GM12865 (cell line): ENCODE measurements around the gene DLG1.

Experiments
- DNase-seq: peaks from one replicate; pipeline ENCODE4 v3.0.0; 2010; ENCODE audit warnings: low read depth
- H3K4me3 ChIP-seq: 2 replicates; pipeline ENCODE4 v1.5.1; 2011; ENCODE audit warnings: mild to moderate bottlenecking, low read depth, low read length, control low read depth
- TF ChIP-seq, protein P1 (sequence below): IDR thresholded peaks from 2 replicates; pipeline ENCODE4 v1.5.1; 2011; ENCODE audit warnings: low read length, control low read depth, low read depth, inconsistent platforms; ENCODE audit not compliant: insufficient read depth; ENCODE audit errors: missing control alignments

DLG1 gene

DNA sequence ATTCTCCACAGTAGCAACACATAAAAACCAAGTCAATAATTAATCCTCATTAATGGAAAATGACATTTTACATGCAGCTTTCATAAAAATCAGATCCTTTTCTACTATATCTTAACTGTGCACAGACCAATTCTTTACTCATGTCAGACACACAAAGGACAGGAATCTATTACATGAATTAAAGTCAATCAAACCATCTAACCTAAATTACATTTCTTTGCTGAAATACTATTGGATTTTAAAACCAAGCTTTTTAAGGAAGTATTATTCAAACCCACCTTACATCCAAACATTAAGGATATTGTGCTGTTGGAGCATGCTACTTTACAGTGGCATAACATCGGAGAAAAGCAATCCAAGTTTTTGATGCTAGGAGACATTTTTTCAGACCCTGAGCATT, 72.8 kb downstream of the DLG1 start:
- no peak overlapping the region for H3K4me3 ChIP-seq
- DNase-seq, result no peak
- TF ChIP-seq, protein P1, sequence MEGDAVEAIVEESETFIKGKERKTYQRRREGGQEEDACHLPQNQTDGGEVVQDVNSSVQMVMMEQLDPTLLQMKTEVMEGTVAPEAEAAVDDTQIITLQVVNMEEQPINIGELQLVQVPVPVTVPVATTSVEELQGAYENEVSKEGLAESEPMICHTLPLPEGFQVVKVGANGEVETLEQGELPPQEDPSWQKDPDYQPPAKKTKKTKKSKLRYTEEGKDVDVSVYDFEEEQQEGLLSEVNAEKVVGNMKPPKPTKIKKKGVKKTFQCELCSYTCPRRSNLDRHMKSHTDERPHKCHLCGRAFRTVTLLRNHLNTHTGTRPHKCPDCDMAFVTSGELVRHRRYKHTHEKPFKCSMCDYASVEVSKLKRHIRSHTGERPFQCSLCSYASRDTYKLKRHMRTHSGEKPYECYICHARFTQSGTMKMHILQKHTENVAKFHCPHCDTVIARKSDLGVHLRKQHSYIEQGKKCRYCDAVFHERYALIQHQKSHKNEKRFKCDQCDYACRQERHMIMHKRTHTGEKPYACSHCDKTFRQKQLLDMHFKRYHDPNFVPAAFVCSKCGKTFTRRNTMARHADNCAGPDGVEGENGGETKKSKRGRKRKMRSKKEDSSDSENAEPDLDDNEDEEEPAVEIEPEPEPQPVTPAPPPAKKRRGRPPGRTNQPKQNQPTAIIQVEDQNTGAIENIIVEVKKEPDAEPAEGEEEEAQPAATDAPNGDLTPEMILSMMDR, result no peak

DNA sequence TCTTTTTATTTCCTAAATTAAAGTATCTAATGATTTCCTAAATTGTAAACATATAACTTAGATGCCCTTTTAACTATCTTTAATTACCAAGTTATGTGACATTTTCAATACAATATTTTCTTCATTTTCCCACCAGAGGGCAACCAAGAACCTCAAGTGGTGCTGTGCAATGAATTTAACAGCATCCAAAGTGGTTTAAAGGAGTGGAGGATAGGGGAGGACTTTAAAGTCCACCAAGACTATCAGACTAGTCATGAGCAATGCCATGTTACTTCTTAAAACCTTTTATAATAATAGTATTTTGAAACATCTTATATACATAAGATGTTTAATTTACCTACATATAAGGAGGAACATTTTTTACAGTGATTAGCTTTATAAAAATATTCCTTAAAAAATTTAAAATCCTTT, 74.4 kb downstream of the DLG1 start:
- no peak overlapping the region for H3K4me3 ChIP-seq
- DNase-seq, result peak; percentile 64

DNA sequence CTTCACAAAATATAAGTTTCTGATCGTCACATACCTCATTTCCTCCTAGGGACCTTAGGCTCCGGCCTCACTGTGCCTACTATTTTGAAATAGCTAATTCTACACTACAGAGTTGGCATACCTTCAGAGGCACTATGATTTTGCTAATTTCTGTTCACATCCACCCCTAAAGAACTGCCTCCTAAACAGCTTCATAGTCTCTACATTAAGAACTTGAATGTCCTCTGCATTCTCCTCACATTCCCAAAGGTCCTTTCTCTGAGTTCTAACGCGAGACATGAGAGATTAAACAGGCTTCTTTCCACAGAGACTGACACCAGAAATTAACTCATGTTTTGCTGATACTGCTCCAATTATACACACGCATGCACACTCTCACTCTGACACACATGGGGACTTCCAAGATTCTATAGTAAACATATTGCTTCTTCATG, 75.5 kb downstream of the DLG1 start:
- no peak overlapping the region for H3K4me3 ChIP-seq
- peak; percentile 24 for DNase-seq
- TF ChIP-seq, protein P1, result no peak

More for the DNA sequence above, 74.4 kb downstream of the DLG1 start:
- TF ChIP-seq, protein P1, result peak; percentile 41

DNA sequence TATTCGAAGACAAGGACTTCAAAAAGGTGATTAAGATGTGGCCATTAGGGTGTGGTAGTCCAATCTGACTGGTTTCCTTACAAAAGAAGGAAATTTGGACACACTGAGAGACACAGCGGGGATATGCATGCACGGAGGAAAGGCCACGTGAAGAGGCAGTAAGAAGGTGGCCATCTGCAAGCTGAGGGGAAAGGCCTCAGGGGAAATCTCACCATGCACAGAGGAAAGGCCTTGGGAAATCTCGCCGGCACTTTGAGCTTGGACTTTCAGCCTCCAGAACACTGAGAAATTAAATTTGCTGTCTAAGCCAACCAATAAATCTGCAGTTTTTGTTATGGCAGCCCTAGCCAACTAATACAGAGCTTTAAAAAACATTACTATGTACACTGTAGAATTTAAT, 78.8 kb downstream of the DLG1 start:
- H3K4me3 ChIP-seq, result no peak overlapping the region
- no peak for DNase-seq
- TF ChIP-seq, protein P1, result no peak

DNA sequence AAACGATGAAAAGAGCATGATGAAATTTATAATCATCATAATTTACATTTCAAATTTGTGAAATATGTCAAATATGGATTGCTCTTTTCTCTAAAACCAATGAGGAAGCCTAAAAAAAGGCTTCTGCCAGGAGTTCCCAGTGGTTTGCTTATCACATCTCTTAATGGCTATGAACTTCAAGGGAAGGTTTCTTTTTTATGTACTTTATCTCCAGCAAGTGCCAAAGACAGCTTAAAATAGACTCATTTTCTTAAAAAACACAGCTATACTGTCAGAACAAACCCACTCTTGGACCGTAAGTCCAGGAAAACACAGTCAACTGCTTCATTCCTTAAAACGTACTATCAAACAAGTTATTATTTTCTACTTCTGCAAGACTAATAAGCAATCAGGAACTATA, 80.2 kb downstream of the DLG1 start:
- no peak for DNase-seq
- TF ChIP-seq, protein P1, result no peak
- H3K4me3 ChIP-seq, result no peak overlapping the region

DNA sequence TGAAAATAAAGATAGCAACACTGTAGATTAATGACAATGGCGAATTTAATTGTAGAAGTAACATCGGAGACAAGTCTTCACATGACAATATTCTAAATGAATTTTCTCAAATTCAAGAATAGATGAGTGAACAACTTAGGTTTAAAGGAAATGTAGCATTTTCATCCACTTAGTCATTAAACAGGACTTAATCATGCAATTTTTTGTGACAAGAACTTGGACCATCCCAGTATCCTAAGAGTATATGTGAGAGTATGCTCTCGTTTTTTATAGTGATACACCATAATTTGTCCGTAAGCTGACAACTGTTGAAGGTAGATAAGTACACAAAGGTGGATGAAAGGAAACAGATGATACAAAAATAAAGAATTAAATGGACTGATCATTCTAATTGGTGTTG, 81.5 kb downstream of the DLG1 start:
- DNase-seq, result no peak

More for the DNA sequence above, 81.5 kb downstream of the DLG1 start:
- TF ChIP-seq, protein P1, result no peak
- no peak overlapping the region for H3K4me3 ChIP-seq
